H1 (cell line): ENCODE results near the gene SERPINB12. TPM values are rescaled to one million over a fixed set of nuclear protein-coding genes. Genes with fewer than 3 reads are reported as not detected.

Source experiments
- TAF1 ChIP-seq: IDR thresholded peaks from 2 replicates; pipeline ENCODE4 v1.6.1; 2011; ENCODE audit warnings: mild to moderate bottlenecking, low read depth, low read length
- TAF7 ChIP-seq: optimal IDR thresholded peaks from 2 replicates; pipeline ENCODE3; 2011; ENCODE audit warnings: low read depth, mild to moderate bottlenecking, inconsistent platforms, low read length, moderate library complexity, borderline replicate concordance
- polyA plus RNA-seq, 7 experiments: library from polyadenylated mRNA; depleted of rRNA in 3 of 7; stranded (reverse) in 5 of 7; unstranded in 2 of 7; fragments of >200 nt in 5 of 7; fragments of 200-250 nt in 2 of 7; gene quantifications; 1 replicate in 5 of 7; 2 replicates in 1 of 7; 4 replicates in 1 of 7; pipeline versions ENCODE4 v1.2.1 to v1.2.3, GENCODE V29; 2011 to 2013; ENCODE audit warnings: missing spikeins in 2 of 7, mixed read lengths in 2 of 7
- total RNA-seq: library from RNA; stranded (reverse); fragmentation: NEBNext Ultra II Directional; extraction: Animal tissue kit (Norgen Biotek cat#: 25700); gene quantifications from 2 replicates; pipeline ENCODE4 v1.2.1, GENCODE V29; 2021
- TF ChIP-seq, protein P1 (sequence below), 3 experiments: IDR thresholded peaks; 1 replicate in 2 of 3; 2 replicates in 1 of 3; pipeline versions ENCODE4 v1.5.1 to v1.6.1; 2011; ENCODE audit warnings: low read length in 3 of 3, mild to moderate bottlenecking in 3 of 3, inconsistent platforms in 2 of 3, low read depth in 1 of 3, moderate library complexity in 1 of 3; ENCODE audit not compliant: insufficient read depth in 1 of 3; ENCODE audit errors: control extremely low read depth in 1 of 3

Gene SERPINB12
- total and polyA plus RNA-seq, 2 of the 8 experiments (the other 6 are each of a cell fraction or from before 2014, with no cell fraction given), result not detected

DNA sequence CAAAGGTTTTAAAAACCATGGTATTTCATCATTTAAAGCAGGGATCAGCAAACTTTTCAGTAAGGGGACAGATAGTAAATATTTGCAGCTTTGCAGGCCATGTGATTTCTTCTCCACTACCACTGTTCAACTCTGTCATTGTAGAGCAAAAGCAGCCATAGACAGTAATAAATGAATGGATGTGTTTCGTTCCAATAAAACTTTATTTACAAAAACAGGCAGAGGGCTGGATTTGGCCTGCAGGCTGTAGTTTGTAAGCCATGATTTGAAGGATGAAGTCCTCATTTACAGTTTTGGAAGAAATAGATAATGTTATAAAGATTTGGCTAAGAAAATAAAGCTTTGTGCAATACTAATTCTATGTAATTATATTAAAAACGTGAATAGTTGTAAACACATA is 1.8 kb downstream of the SERPINB12 start (continued):
- TF ChIP-seq, protein P1, sequence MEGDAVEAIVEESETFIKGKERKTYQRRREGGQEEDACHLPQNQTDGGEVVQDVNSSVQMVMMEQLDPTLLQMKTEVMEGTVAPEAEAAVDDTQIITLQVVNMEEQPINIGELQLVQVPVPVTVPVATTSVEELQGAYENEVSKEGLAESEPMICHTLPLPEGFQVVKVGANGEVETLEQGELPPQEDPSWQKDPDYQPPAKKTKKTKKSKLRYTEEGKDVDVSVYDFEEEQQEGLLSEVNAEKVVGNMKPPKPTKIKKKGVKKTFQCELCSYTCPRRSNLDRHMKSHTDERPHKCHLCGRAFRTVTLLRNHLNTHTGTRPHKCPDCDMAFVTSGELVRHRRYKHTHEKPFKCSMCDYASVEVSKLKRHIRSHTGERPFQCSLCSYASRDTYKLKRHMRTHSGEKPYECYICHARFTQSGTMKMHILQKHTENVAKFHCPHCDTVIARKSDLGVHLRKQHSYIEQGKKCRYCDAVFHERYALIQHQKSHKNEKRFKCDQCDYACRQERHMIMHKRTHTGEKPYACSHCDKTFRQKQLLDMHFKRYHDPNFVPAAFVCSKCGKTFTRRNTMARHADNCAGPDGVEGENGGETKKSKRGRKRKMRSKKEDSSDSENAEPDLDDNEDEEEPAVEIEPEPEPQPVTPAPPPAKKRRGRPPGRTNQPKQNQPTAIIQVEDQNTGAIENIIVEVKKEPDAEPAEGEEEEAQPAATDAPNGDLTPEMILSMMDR (IDR thresholded peaks at IDR 0.05; ENCODE audit: control extremely low read depth in 1 of 3, insufficient read depth in 1 of 3, low read depth in 1 of 3, low read length in 3 of 3), result no peak
- TF ChIP-seq TAF1 (no peak), TAF7 (no peak)
